ENCODE data around the gene VAV2.

Gene VAV2

DNA sequence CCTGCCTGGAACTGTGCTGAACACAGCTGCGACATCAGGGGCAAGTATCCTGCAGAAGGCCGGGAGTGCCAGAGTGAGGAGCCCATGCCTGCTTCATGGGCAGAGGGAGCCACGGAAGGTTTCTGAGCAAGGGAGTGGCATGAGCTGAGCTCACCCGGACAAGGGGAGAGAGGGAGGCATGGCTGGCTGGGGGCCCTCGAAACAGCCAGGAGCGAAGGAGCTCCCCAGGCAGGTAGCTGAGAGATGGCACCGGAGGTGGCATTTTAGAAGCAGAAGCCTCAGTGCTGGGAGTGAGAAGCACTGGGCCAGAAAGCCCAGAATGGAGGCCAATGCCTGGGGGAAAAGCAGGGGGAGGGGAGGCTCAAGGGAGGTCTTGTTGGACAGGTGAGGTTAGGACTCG is 197.1 kb downstream of the VAV2 start:
- H3K36me3 ChIP-seq (ENCODE audit: control insufficient read depth, insufficient read depth, low read length), result peaks cover 71% of the 10 kb centered on the region
- peaks cover 4% of the 10 kb centered on the region for H3K4me1 ChIP-seq (ENCODE audit: control insufficient read depth, insufficient read depth, low read length, poor library complexity, severe bottlenecking)
- H3K4me3 ChIP-seq (ENCODE audit: extremely low read depth, insufficient read depth, low read length, poor library complexity, severe bottlenecking), result no peak overlapping the region
- WGBS, 2 experiments (ENCODE audit: insufficient coverage in 2 of 2), result 91 to 95% methylated on average over 7 to 8 of the region's 8 CpGs
- no peaks in the 10 kb centered on the region for H3K9me3 ChIP-seq (ENCODE audit: control insufficient read depth, low read length)
- no peak overlapping the region for H3K27ac ChIP-seq (ENCODE audit: low read depth, low read length, severe bottlenecking)

DNA sequence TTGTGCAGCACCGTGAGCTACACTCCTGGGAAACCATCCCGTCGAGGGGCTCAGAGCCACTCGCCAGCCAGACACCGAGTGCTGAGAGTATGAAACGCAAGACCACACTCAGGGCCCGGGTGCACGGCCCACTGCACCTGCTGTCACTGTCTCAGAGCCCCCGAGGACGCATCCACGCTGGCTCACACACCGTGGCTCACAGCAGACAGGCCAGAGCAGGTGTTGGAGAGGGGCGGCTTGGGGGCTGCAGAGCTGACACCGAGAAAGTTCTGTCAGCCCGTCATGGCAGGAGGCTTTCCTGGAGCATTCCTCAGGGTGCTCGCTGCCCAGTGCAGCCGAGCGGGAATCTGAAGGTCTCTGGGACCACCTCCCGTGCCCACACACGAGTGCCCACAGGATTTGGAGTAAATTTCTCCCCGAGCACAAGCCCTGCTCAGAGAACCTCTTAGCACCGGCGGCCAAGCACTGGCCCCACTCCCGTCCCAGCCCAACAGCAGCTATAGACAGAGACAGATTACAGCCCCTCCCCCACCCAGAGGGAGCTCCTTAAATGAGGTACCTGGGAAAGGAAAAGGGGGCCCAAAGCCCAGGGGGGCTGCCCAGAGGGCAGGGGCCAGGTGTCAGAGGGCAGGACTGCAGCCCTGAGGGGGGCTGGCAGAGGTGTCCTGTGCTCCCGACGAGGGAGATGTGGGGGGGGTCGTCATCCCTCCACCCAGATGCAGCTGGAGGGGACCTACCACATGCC is 197.9 kb downstream of the VAV2 start:
- WGBS, 2 experiments (ENCODE audit: insufficient coverage in 2 of 2), result 90 to 93% methylated on average over 22 to 23 of the region's 27 CpGs
- no peaks in the 10 kb centered on the region for H3K9me3 ChIP-seq (ENCODE audit: control insufficient read depth, low read length)
- no peak overlapping the region for H3K27ac ChIP-seq (ENCODE audit: low read depth, low read length, severe bottlenecking)
- H3K36me3 ChIP-seq (ENCODE audit: control insufficient read depth, insufficient read depth, low read length), result peaks cover 68% of the 10 kb centered on the region
- H3K4me3 ChIP-seq (ENCODE audit: extremely low read depth, insufficient read depth, low read length, poor library complexity, severe bottlenecking), result no peak overlapping the region
- peaks cover 4% of the 10 kb centered on the region for H3K4me1 ChIP-seq (ENCODE audit: control insufficient read depth, insufficient read depth, low read length, poor library complexity, severe bottlenecking)

- WGBS, 2 experiments (ENCODE audit: insufficient coverage in 2 of 2), result 89 to 90% methylated on average over 9 to 13 of the region's 13 CpGs
- H3K4me1 ChIP-seq (ENCODE audit: control insufficient read depth, insufficient read depth, low read length, poor library complexity, severe bottlenecking), result peaks cover 4% of the 10 kb centered on the region
- H3K27ac ChIP-seq (ENCODE audit: low read depth, low read length, severe bottlenecking), result no peak overlapping the region
- H3K4me3 ChIP-seq (ENCODE audit: extremely low read depth, insufficient read depth, low read length, poor library complexity, severe bottlenecking), result no peak overlapping the region
- no peaks in the 10 kb centered on the region for H3K9me3 ChIP-seq (ENCODE audit: control insufficient read depth, low read length)
- peaks cover 68% of the 10 kb centered on the region for H3K36me3 ChIP-seq (ENCODE audit: control insufficient read depth, insufficient read depth, low read length)
Measured at GRCh38 chr9:133793471-133793870, 198.7 kb downstream of the VAV2 start.

DNA sequence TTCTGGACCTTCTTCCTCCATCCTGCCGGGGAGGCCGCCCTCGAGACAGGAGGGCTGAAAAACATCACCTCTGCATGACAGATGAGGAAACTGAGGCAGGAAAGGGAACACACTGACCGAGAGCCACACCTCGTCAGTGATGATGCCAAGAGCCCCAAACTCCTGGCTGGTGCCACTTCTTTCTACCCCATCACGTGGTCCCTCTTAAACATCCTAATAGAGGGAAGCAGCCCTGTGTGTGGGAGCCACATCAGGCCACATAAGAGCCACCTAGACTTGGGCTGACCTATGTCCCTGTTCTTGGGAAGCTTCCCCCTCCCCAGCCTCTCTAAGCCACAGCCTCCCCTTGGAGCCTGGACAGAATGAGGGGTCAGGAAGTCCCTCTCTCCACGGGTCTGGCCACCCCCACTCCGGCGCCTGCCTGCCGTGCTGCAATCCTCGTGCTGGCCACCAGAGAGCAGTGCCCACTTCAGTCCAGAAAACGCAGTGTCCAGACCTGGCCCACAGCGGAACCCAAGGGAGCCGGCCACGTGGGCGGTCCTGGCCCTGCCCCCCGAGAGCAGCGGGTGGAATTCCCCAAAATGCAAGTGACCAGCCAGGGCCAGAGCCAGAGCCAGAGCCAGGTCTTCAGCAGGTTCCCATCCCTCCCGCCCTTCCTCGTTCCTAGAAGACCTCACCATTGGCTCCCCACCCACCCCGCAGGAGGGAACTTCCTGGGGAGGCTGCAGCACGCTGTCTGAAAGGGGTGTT is 199.2 kb downstream of the VAV2 start:
- Histone ChIP-seq H3K4me1 (ENCODE audit: control insufficient read depth, insufficient read depth, low read length, poor library complexity, severe bottlenecking) (peaks cover 4% of the 10 kb centered on the region), H3K9me3 (ENCODE audit: control insufficient read depth, low read length) (no peaks in the 10 kb centered on the region), H3K36me3 (ENCODE audit: control insufficient read depth, insufficient read depth, low read length) (peaks cover 65% of the 10 kb centered on the region), H3K4me3 (ENCODE audit: extremely low read depth, insufficient read depth, low read length, poor library complexity, severe bottlenecking) (no peak overlapping the region), H3K27ac (ENCODE audit: low read depth, low read length, severe bottlenecking) (no peak overlapping the region)
- 53 to 56% methylated on average over 19 to 20 of the region's 22 CpGs for WGBS, 2 experiments (ENCODE audit: insufficient coverage in 2 of 2)

- Histone ChIP-seq H3K4me1 (ENCODE audit: control insufficient read depth, insufficient read depth, low read length, poor library complexity, severe bottlenecking) (peaks cover 4% of the 10 kb centered on the region), H3K4me3 (ENCODE audit: extremely low read depth, insufficient read depth, low read length, poor library complexity, severe bottlenecking) (no peak overlapping the region), H3K9me3 (ENCODE audit: control insufficient read depth, low read length) (no peaks in the 10 kb centered on the region), H3K36me3 (ENCODE audit: control insufficient read depth, insufficient read depth, low read length) (peaks cover 62% of the 10 kb centered on the region), H3K27ac (ENCODE audit: low read depth, low read length, severe bottlenecking) (no peak overlapping the region)
- WGBS, 2 experiments (ENCODE audit: insufficient coverage in 2 of 2), result 94 to 95% methylated on average over 9 to 15 of the region's 18 CpGs
Measured at GRCh38 chr9:133791735-133792649, 200.1 kb downstream of the VAV2 start.

GRCh38 chr9:133791069-133791468 is 201.1 kb downstream of the VAV2 start:
- H3K9me3 ChIP-seq (ENCODE audit: control insufficient read depth, low read length), result no peaks in the 10 kb centered on the region
- peaks cover 4% of the 10 kb centered on the region for H3K4me1 ChIP-seq (ENCODE audit: control insufficient read depth, insufficient read depth, low read length, poor library complexity, severe bottlenecking)
- no peak overlapping the region for H3K4me3 ChIP-seq (ENCODE audit: extremely low read depth, insufficient read depth, low read length, poor library complexity, severe bottlenecking)
- no peak overlapping the region for H3K27ac ChIP-seq (ENCODE audit: low read depth, low read length, severe bottlenecking)
- H3K36me3 ChIP-seq (ENCODE audit: control insufficient read depth, insufficient read depth, low read length), result peaks cover 57% of the 10 kb centered on the region
- WGBS, 2 experiments (ENCODE audit: insufficient coverage in 2 of 2), result 92 to 98% methylated on average over 7 to 12 of the region's 13 CpGs

DNA sequence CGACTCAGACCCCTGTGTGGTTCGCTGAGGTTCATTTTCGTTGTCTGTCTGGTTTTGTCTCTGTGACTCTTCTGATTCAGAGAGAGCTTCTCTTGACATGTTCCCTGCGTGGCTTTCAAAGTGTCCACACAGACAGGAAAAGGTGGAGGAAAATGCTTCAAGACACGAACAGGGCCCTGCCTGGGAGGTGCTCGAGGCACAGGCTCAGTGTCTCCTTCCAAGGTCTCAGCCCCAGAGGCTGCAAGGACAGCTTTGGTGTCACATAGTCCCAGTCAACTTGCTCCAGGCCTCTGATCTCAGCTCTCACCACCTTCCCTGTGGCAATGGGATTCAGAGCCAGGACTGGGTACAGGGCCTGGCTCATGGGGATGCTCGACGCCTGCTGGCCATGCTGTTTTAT is 202.3 kb downstream of the VAV2 start:
- Histone ChIP-seq H3K4me3 (ENCODE audit: extremely low read depth, insufficient read depth, low read length, poor library complexity, severe bottlenecking) (no peak overlapping the region), H3K4me1 (ENCODE audit: control insufficient read depth, insufficient read depth, low read length, poor library complexity, severe bottlenecking) (peaks cover 4% of the 10 kb centered on the region), H3K27ac (ENCODE audit: low read depth, low read length, severe bottlenecking) (no peak overlapping the region), H3K9me3 (ENCODE audit: control insufficient read depth, low read length) (no peaks in the 10 kb centered on the region), H3K36me3 (ENCODE audit: control insufficient read depth, insufficient read depth, low read length) (peaks cover 58% of the 10 kb centered on the region)
- 93 to 97% methylated on average over 8 of the region's 8 CpGs for WGBS, 2 experiments (ENCODE audit: insufficient coverage in 2 of 2)

- peaks cover 58% of the 10 kb centered on the region for H3K36me3 ChIP-seq (ENCODE audit: control insufficient read depth, insufficient read depth, low read length)
- 95% methylated on average over 31 to 32 of the region's 34 CpGs for WGBS, 2 experiments (ENCODE audit: insufficient coverage in 2 of 2)
- no peak overlapping the region for H3K27ac ChIP-seq (ENCODE audit: low read depth, low read length, severe bottlenecking)
- H3K4me1 ChIP-seq (ENCODE audit: control insufficient read depth, insufficient read depth, low read length, poor library complexity, severe bottlenecking), result peaks cover 4% of the 10 kb centered on the region
- no peak overlapping the region for H3K4me3 ChIP-seq (ENCODE audit: extremely low read depth, insufficient read depth, low read length, poor library complexity, severe bottlenecking)
- H3K9me3 ChIP-seq (ENCODE audit: control insufficient read depth, low read length), result no peaks in the 10 kb centered on the region
Measured at GRCh38 chr9:133788819-133789717, 203.1 kb downstream of the VAV2 start.

DNA sequence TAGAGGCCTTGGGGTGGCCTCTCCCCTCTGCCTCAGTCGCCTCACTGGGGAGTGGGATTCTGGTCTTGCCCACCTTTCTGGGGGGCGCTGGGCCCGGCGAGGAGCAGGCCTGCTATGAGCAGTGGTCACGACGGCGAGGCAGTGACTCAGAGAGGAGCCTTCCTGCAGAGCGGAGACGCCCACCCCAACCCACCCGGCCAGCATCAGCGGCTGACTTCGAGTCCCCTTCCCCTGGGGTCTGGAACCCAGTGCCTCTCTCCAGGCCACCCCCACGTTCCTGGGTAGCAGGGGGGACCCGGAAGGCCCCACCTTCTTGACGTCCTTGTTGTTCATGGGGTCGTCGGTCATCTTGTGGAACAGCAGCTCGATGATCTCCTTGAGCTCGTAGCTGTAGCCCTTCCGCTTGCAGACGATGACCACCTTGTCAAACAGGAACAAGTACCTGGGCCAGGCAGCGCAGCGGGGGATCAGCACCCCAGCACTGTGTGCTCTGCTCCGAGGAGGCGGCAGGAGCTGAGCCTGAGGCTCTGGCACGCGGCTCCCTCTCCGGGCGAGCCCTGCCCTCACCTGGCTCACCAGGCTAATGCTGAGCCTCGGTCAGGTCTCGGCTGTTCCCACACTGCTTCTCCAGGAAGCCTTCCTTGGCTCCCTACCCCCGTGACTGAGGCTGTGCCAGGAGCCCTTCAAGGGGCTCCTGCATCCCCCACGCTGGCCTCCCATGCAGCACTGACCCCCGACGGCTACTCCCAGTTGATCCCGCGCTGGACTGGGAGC is 203.9 kb downstream of the VAV2 start:
- WGBS, 2 experiments (ENCODE audit: insufficient coverage in 2 of 2), result 86 to 91% methylated on average over 29 to 32 of the region's 37 CpGs

More for the DNA sequence above, 203.9 kb downstream of the VAV2 start:
- Histone ChIP-seq H3K4me1 (ENCODE audit: control insufficient read depth, insufficient read depth, low read length, poor library complexity, severe bottlenecking) (no peaks in the 10 kb centered on the region), H3K9me3 (ENCODE audit: control insufficient read depth, low read length) (no peaks in the 10 kb centered on the region), H3K27ac (ENCODE audit: low read depth, low read length, severe bottlenecking) (no peak overlapping the region), H3K4me3 (ENCODE audit: extremely low read depth, insufficient read depth, low read length, poor library complexity, severe bottlenecking) (no peak overlapping the region), H3K36me3 (ENCODE audit: control insufficient read depth, insufficient read depth, low read length) (peaks cover 57% of the 10 kb centered on the region)

All from mesodermal cell (in vitro differentiated cells).